ENCODE results near the gene NFKBIA. TPM values are rescaled to one million over a fixed set of nuclear protein-coding genes. Genes with fewer than 3 reads are reported as not detected.

The NFKBIA gene
- polyA plus RNA-seq, 4 donors: 108 to 173 (median 122) TPM

DNA sequence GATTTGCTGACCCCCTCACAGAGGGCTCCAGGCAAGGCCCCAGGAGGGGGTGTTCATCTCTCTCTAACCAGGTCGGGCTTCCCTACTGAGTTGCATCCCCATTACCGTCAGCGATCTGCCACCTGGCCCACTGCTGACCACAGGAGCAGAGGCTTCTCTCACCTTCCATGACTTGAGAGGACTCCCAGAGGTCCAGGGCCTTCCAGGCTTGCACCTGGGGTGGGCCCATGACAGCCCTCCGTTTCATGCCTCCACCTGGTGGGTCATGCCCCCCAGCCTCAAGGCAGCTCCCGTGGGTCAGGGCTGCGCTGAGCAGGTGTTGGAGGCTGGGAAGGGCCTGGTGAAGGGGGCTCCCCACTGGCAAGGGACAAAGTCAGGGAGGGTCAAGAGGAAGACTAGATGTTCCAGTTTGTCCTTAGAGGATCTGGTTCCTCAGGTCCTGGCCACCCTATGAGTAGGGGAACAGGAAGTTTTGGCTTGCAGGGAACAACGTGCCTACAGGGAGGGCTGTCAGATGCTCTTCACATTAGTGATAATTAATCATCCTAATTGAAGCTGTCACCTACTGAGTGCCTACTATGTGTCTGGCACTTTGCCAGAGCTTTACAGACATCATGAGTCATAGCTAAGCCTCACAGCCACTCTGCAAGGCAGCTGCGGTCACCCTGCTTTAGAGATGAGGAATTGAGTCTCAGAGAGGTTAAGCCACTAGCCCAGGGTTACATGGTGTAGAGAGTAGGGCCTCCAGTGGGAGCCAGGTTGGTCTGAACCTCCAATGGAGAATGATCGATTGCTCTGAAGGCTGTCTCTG lies 13.8 kb downstream of the NFKBIA start:
- WGBS, 3 donors: 71 to 73% (median 72%) methylated on average over 9 of the region's 9 CpGs
- Histone ChIP-seq H3K9me3 (ENCODE audit: control insufficient read depth in 2 of 2, insufficient read depth in 1 of 2, low read depth in 1 of 2, low read length in 1 of 2) (no peaks in the 10 kb centered on the region), H3K4me3 (ENCODE audit: low read depth in 1 of 3, low read length in 3 of 3) (no peak overlapping the region), H3K27ac (ENCODE audit: low read depth in 1 of 3, low read length in 2 of 3) (no peak overlapping the region), H3K36me3 (ENCODE audit: control insufficient read depth in 3 of 3, insufficient read depth in 2 of 3, low read depth in 1 of 3, low read length in 3 of 3) (no peaks in the 10 kb centered on the region), H3K4me1 (ENCODE audit: control insufficient read depth in 3 of 3, insufficient read depth in 2 of 3, low read depth in 1 of 3, low read length in 2 of 3) (peaks cover 0 to 3% (median 3%) of the 10 kb centered on the region in 3 donors), H3K27me3 (ENCODE audit: control insufficient read depth in 3 of 3, insufficient read depth in 3 of 3, low read length in 3 of 3) (no peaks in the 10 kb centered on the region)
- DNase-seq (peak in 1 of 2 donors; percentile 73), FAIRE-seq (no peak)

DNA sequence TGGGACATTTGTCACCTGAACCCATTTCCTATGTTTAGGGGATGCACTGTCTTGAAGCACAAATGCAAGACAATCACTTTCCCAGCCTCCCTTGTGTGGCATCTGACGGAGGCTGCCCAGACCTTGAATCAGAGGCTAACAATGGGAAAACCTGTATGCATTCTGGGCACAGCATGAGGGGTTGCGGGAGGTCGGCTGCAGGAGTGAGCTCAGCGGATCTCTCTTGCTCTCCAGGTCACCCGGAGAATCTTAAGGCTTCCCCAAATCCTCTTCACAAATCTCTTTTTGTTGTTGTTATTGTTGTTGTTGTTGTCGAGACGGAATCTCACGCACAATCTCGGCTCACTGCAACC lies 15.3 kb downstream of the NFKBIA start:
- Histone ChIP-seq H3K4me1 (ENCODE audit: control insufficient read depth in 3 of 3, insufficient read depth in 2 of 3, low read depth in 1 of 3, low read length in 2 of 3) (peaks cover 5 to 18% (median 7%) of the 10 kb centered on the region in 3 donors), H3K27ac (ENCODE audit: low read depth in 1 of 3, low read length in 2 of 3) (no peak overlapping the region), H3K9me3 (ENCODE audit: control insufficient read depth in 2 of 2, insufficient read depth in 1 of 2, low read depth in 1 of 2, low read length in 1 of 2) (no peaks in the 10 kb centered on the region), H3K4me3 (ENCODE audit: low read depth in 1 of 3, low read length in 3 of 3) (no peak overlapping the region), H3K27me3 (ENCODE audit: control insufficient read depth in 3 of 3, insufficient read depth in 3 of 3, low read length in 3 of 3) (no peaks in the 10 kb centered on the region), H3K36me3 (ENCODE audit: control insufficient read depth in 3 of 3, insufficient read depth in 2 of 3, low read depth in 1 of 3, low read length in 3 of 3) (no peaks in the 10 kb centered on the region)
- WGBS, 3 donors: 94 to 97% (median 95%) methylated on average over 9 of the region's 9 CpGs
- DNase-seq (no peak), FAIRE-seq (no peak)

DNA sequence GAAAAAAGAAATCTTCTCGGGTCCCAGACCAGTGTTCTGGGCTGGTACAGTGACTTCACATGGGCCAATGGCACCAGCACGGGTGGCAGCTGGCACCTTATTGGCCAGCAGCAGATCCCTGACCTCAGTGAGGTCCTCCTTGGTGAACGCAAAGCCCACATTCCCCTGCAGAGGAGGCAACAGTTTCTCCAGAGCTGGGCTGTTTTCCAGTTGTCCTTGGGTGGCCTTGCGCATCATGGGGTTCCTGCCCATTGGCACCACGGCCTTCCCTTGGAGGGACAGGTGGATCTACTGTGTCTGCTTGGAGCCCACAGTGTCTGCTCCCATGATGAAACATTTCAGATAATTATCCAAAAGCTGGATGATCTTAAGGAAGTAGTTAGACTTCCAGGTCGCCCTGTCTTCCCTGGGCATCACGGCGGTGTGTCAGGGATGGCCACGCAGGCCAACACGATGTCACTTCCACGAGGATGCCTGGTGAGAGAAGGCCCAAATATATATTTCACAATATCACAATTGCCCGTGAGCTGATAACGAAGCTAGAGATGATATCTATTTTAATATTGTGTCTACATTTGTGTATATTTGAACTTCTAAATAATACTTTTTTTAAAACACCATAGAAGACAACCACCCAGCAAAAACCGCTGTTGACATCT lies 15.8 kb downstream of the NFKBIA start:
- H3K27me3 ChIP-seq (ENCODE audit: control insufficient read depth in 3 of 3, insufficient read depth in 3 of 3, low read length in 3 of 3): no peaks in the 10 kb centered on the region
- WGBS, 3 donors: 89 to 95% (median 92%) methylated on average over 14 of the region's 14 CpGs
- H3K4me3 ChIP-seq (ENCODE audit: low read depth in 1 of 3, low read length in 3 of 3): no peak overlapping the region
- DNase-seq (no peak), FAIRE-seq (no peak)
- peaks cover 10 to 23% (median 10%) of the 10 kb centered on the region in 3 donors for H3K4me1 ChIP-seq (ENCODE audit: control insufficient read depth in 3 of 3, insufficient read depth in 2 of 3, low read depth in 1 of 3, low read length in 2 of 3)
- H3K27ac ChIP-seq (ENCODE audit: low read depth in 1 of 3, low read length in 2 of 3): no peak overlapping the region
- no peaks in the 10 kb centered on the region for H3K36me3 ChIP-seq (ENCODE audit: control insufficient read depth in 3 of 3, insufficient read depth in 2 of 3, low read depth in 1 of 3, low read length in 3 of 3)
- H3K9me3 ChIP-seq (ENCODE audit: control insufficient read depth in 2 of 2, insufficient read depth in 1 of 2, low read depth in 1 of 2, low read length in 1 of 2): no peaks in the 10 kb centered on the region

DNA sequence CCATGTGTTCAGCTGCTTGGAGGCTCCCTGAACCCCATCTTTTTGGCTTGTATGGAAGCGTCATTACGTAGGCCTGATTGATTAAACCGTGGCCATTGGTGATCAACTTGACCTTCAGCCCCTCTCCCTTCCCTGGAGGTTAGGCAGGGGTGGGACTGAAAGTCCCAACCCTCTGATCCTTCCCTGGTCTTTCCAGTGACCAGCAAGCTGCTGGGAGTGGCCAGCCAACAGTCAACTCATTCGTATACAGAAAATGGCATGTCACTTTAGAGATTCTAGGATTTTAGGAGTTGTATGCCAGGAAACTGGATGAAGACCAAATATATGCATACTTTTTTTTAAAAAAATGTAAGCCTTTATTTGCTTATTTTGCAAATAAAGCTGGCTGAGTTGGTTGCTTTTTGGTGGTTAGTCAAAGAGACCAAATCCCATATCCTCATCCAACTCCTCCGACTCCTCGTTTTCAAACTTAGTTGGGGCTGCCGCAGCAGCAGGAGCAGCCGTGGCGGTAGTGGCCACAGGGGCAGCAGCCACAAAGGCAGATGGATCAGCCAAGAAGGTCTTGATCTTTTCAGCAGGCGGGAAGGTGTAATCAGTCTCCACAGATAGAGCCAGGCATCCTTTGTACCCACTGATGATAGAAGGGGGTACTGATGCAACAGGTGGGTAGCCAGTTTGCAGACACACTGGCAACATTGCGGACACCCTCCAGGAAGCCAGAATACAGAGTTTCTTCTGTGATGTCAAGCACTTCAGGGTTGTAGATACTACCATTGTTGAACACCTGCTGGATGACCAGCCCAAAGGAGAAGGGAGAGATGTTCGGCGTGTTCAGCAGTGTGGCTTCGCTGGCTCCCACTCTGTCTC lies 16.6 kb downstream of the NFKBIA start:
- FAIRE-seq (no peak), DNase-seq (no peak)
- no peaks in the 10 kb centered on the region for H3K36me3 ChIP-seq (ENCODE audit: control insufficient read depth in 3 of 3, insufficient read depth in 2 of 3, low read depth in 1 of 3, low read length in 3 of 3)
- H3K4me1 ChIP-seq (ENCODE audit: control insufficient read depth in 3 of 3, insufficient read depth in 2 of 3, low read depth in 1 of 3, low read length in 2 of 3): peaks cover 10 to 28% (median 12%) of the 10 kb centered on the region in 3 donors
- H3K9me3 ChIP-seq (ENCODE audit: control insufficient read depth in 2 of 2, insufficient read depth in 1 of 2, low read depth in 1 of 2, low read length in 1 of 2): no peaks in the 10 kb centered on the region
- H3K27ac ChIP-seq (ENCODE audit: low read depth in 1 of 3, low read length in 2 of 3): no peak overlapping the region
- H3K4me3 ChIP-seq (ENCODE audit: low read depth in 1 of 3, low read length in 3 of 3): no peak overlapping the region
- no peaks in the 10 kb centered on the region for H3K27me3 ChIP-seq (ENCODE audit: control insufficient read depth in 3 of 3, insufficient read depth in 3 of 3, low read length in 3 of 3)
- 89 to 94% (median 92%) methylated on average over 14 of the region's 14 CpGs for WGBS, 3 donors

DNA sequence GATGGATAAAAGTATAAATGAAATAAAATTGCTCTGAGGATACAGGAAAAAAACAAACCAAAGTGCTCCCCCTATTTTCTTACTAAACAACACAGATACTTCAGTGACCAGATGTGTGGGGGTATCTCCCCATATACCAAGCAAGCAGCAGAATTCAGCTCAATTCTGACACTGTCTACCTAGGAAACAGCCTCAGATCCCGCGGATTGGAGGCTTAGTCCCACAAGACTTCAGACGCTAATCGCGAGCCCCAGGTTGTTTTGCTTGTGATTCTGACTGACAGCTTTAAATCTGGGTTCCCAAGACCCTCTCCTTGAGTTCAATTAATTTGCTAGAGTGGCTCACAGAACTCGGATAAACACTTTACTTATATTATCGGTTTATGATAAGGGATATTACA lies 17.3 kb downstream of the NFKBIA start:
- H3K27me3 ChIP-seq (ENCODE audit: control insufficient read depth in 3 of 3, insufficient read depth in 3 of 3, low read length in 3 of 3): no peaks in the 10 kb centered on the region
- no peaks in the 10 kb centered on the region for H3K9me3 ChIP-seq (ENCODE audit: control insufficient read depth in 2 of 2, insufficient read depth in 1 of 2, low read depth in 1 of 2, low read length in 1 of 2)
- peaks cover 10 to 28% (median 12%) of the 10 kb centered on the region in 3 donors for H3K4me1 ChIP-seq (ENCODE audit: control insufficient read depth in 3 of 3, insufficient read depth in 2 of 3, low read depth in 1 of 3, low read length in 2 of 3)
- H3K4me3 ChIP-seq (ENCODE audit: low read depth in 1 of 3, low read length in 3 of 3): no peak overlapping the region
- FAIRE-seq (no peak), DNase-seq (no peak)
- no peak overlapping the region for H3K27ac ChIP-seq (ENCODE audit: low read depth in 1 of 3, low read length in 2 of 3)
- WGBS, 3 donors: 84 to 91% (median 89%) methylated on average over 7 of the region's 7 CpGs
- H3K36me3 ChIP-seq (ENCODE audit: control insufficient read depth in 3 of 3, insufficient read depth in 2 of 3, low read depth in 1 of 3, low read length in 3 of 3): no peaks in the 10 kb centered on the region

DNA sequence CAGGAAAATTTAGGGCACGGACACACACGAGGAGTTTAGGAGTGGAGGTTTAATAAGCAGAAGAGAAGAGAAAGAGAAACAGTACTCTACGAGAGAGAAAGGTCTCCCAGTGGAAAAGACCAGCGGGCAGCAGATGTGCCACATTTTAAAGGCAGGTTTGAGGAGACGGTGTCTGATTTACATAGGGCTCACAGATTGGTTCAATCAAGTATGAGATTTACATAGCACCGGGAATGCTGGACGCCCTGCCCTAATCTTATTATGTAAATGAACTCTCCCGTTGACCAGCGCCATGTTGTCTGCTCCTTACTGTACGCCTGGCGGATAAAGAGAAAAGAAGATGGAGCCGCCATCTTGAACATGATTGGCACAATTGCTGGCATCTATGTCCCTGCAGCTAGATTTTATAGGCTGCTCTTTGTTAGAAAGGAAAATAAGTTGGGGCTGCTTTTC lies 17.9 kb downstream of the NFKBIA start:
- Histone ChIP-seq H3K9me3 (ENCODE audit: control insufficient read depth in 2 of 2, insufficient read depth in 1 of 2, low read depth in 1 of 2, low read length in 1 of 2) (no peaks in the 10 kb centered on the region), H3K27ac (ENCODE audit: low read depth in 1 of 3, low read length in 2 of 3) (peak overlapping the region in 1 of 3 donors; percentile 2), H3K4me1 (ENCODE audit: control insufficient read depth in 3 of 3, insufficient read depth in 2 of 3, low read depth in 1 of 3, low read length in 2 of 3) (peaks cover 10 to 28% (median 12%) of the 10 kb centered on the region in 3 donors), H3K27me3 (ENCODE audit: control insufficient read depth in 3 of 3, insufficient read depth in 3 of 3, low read length in 3 of 3) (no peaks in the 10 kb centered on the region), H3K4me3 (ENCODE audit: low read depth in 1 of 3, low read length in 3 of 3) (no peak overlapping the region), H3K36me3 (ENCODE audit: control insufficient read depth in 3 of 3, insufficient read depth in 2 of 3, low read depth in 1 of 3, low read length in 3 of 3) (no peaks in the 10 kb centered on the region)
- DNase-seq (no peak), FAIRE-seq (no peak)
- 73 to 84% (median 83%) methylated on average over 12 of the region's 12 CpGs for WGBS, 3 donors

DNA sequence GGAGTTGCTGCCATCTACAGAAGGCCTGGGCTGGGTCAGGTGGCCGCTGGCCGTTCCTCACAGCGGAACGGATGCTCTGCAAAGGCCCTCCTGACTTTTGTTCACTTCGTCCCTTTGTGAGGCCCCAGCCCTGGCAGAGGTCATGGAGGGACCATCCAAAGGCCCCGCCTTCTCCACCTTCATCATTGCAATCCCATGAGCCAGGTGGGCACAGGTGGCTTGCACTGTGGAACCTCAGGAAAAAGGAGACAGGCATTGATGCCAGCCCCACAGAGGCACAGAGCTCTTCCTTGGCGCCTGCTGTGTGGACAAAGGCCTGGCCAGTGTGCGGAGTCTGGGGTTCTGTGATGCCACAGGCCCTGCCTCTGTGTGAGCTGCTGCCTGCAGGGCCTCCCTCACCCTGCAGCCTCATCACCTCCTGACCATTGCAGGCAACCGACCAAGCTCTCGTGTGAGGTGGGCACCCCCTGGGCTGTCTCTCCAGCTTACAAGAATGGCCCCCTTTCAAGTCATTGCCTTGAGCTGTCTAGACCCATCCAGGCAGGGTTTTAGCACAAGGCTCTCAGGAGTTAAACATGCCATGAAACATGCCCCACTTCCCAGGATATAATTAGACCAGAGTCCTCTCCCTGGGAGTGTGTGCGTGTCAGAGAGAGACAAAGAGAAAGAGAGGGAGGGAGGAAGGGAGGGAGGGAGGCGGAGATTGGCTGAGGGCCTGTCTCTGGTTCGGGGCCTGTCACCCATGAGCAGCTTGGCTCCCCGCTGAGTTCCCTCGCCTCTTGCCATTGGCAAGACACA lies 19.3 kb downstream of the NFKBIA start:
- peak overlapping the region; percentile 55 to 80 (median 77) for H3K27ac ChIP-seq (ENCODE audit: low read depth in 1 of 3, low read length in 2 of 3)
- FAIRE-seq (no peak), DNase-seq (peak; percentile 71 to 80)
- H3K4me1 ChIP-seq (ENCODE audit: control insufficient read depth in 3 of 3, insufficient read depth in 2 of 3, low read depth in 1 of 3, low read length in 2 of 3): peaks cover 8 to 37% (median 10%) of the 10 kb centered on the region in 3 donors
- no peaks in the 10 kb centered on the region for H3K36me3 ChIP-seq (ENCODE audit: control insufficient read depth in 3 of 3, insufficient read depth in 2 of 3, low read depth in 1 of 3, low read length in 3 of 3)
- H3K27me3 ChIP-seq (ENCODE audit: control insufficient read depth in 3 of 3, insufficient read depth in 3 of 3, low read length in 3 of 3): no peaks in the 10 kb centered on the region
- WGBS, 3 donors: 47 to 61% (median 61%) methylated on average over 14 to 15 of the region's 15 CpGs
- H3K4me3 ChIP-seq (ENCODE audit: low read depth in 1 of 3, low read length in 3 of 3): no peak overlapping the region
- no peaks in the 10 kb centered on the region for H3K9me3 ChIP-seq (ENCODE audit: control insufficient read depth in 2 of 2, insufficient read depth in 1 of 2, low read depth in 1 of 2, low read length in 1 of 2)
